ENCODE results near the gene BRD4.

BRD4 gene

GRCh38 chr19:15259907-15260306 lies 72.4 kb downstream of the BRD4 start:
- no peak overlapping the region for H3K4me3 ChIP-seq (ENCODE audit: control insufficient read depth, low read depth, low read length)
- no peak for DNase-seq (ENCODE audit: low read depth)
- TF ChIP-seq, protein P1, sequence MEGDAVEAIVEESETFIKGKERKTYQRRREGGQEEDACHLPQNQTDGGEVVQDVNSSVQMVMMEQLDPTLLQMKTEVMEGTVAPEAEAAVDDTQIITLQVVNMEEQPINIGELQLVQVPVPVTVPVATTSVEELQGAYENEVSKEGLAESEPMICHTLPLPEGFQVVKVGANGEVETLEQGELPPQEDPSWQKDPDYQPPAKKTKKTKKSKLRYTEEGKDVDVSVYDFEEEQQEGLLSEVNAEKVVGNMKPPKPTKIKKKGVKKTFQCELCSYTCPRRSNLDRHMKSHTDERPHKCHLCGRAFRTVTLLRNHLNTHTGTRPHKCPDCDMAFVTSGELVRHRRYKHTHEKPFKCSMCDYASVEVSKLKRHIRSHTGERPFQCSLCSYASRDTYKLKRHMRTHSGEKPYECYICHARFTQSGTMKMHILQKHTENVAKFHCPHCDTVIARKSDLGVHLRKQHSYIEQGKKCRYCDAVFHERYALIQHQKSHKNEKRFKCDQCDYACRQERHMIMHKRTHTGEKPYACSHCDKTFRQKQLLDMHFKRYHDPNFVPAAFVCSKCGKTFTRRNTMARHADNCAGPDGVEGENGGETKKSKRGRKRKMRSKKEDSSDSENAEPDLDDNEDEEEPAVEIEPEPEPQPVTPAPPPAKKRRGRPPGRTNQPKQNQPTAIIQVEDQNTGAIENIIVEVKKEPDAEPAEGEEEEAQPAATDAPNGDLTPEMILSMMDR (conservative IDR thresholded peaks at IDR 0.05; ENCODE audit: control insufficient read depth, insufficient read depth, low read depth, low read length) = no peak

- TF ChIP-seq, protein P1 (conservative IDR thresholded peaks at IDR 0.05; ENCODE audit: control insufficient read depth, insufficient read depth, low read depth, low read length) = no peak
- no peak for DNase-seq (ENCODE audit: low read depth)
- no peak overlapping the region for H3K4me3 ChIP-seq (ENCODE audit: control insufficient read depth, low read depth, low read length)
These were observed 74.6 kb downstream of the BRD4 start for GRCh38 chr19:15257782-15258181.

- H3K4me3 ChIP-seq (ENCODE audit: control insufficient read depth, low read depth, low read length) = no peak overlapping the region
- TF ChIP-seq, protein P1 (conservative IDR thresholded peaks at IDR 0.05; ENCODE audit: control insufficient read depth, insufficient read depth, low read depth, low read length) = no peak
- DNase-seq (ENCODE audit: low read depth) = no peak
These were observed 75.5 kb downstream of the BRD4 start for GRCh38 chr19:15256708-15257331.

DNA sequence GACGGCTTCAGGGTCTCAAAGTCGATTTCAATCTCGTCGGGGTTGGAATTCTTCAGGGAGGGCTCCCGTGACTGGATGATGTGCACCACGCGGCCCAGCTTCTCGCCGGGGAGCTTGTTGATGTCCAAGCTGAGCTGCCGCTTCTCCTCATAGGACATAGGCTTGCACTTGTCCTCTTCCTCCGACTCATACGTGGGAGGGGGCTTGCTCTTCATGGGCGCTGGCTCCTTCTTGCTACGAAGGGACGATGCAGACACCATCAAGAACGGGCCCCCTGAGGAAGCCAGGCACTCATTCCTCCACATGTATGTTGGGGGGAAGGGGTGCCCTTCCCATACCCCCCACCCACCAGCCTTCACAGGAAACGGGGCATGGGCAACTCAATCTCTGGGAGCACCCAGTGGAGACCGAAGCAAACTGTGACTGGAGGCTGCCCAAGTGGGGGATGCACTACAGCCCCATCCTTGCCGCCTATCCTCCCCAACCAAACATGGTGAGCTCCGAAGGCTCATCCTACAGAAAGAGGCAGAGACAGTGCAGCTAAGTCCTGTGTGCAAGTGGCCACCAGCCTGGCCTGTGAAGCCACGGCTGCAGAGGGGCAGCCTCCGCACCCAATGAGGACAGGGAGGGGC lies 76.9 kb downstream of the BRD4 start:
- DNase-seq (ENCODE audit: low read depth) = no peak
- H3K4me3 ChIP-seq (ENCODE audit: control insufficient read depth, low read depth, low read length) = no peak overlapping the region
- TF ChIP-seq, protein P1 (conservative IDR thresholded peaks at IDR 0.05; ENCODE audit: control insufficient read depth, insufficient read depth, low read depth, low read length) = no peak

- TF ChIP-seq, protein P1 (conservative IDR thresholded peaks at IDR 0.05; ENCODE audit: control insufficient read depth, insufficient read depth, low read depth, low read length) = no peak
- no peak overlapping the region for H3K4me3 ChIP-seq (ENCODE audit: control insufficient read depth, low read depth, low read length)
- no peak for DNase-seq (ENCODE audit: low read depth)
These were observed 77.8 kb downstream of the BRD4 start for GRCh38 chr19:15254547-15254946.

- no peak overlapping the region for H3K4me3 ChIP-seq (ENCODE audit: control insufficient read depth, low read depth, low read length)
- DNase-seq (ENCODE audit: low read depth) = no peak
- TF ChIP-seq, protein P1 (conservative IDR thresholded peaks at IDR 0.05; ENCODE audit: control insufficient read depth, insufficient read depth, low read depth, low read length) = no peak
These were observed 78.8 kb downstream of the BRD4 start for GRCh38 chr19:15253513-15253912.

All from fibroblast of mammary gland (primary cell).